Activated T-helper 2 cell treated with anti-CD3 and anti-CD28 coated beads, Interferon-gamma antibody, Interleukin-2, Interleukin-4, amounts not matched to agents 10 μg/mL and 5 μg/mL and 100 μg/mL, durations not matched to agents 14 hours and 24 hours and 36 hours (primary cell): ENCODE results near the gene PGM1. TPM values are rescaled to one million over a fixed set of nuclear protein-coding genes. Genes with fewer than 3 reads are reported as not detected.

Experiments
- DNase-seq: peaks from one replicate; pipeline ENCODE4 v3.0.0; 2021; ENCODE audit warnings: low spot score
- H3K27ac Mint-ChIP-seq: one replicate; pipeline ENCODE4 v1.8.0; 2021; ENCODE audit warnings: mixed read lengths
- H3K27me3 Mint-ChIP-seq: one replicate; pipeline ENCODE4 v1.8.0; 2021; ENCODE audit warnings: low read depth, mixed read lengths
- H3K36me3 Mint-ChIP-seq: one replicate; pipeline ENCODE4 v1.8.0; 2021; ENCODE audit warnings: low read depth, mixed read lengths
- H3K4me1 Mint-ChIP-seq: one replicate; pipeline ENCODE4 v1.8.0; 2021; ENCODE audit warnings: low read depth, mixed read lengths
- H3K4me3 Mint-ChIP-seq: one replicate; pipeline ENCODE4 v1.8.0; 2021; ENCODE audit warnings: low read depth, mild to moderate bottlenecking, moderate library complexity, mixed read lengths
- H3K9me3 Mint-ChIP-seq: one replicate; pipeline ENCODE4 v1.8.0; 2021; ENCODE audit warnings: mixed read lengths
- intact Hi-C: fragments of 100-400 bp; cut with micrococcal nuclease; formaldehyde crosslinking; loops from one replicate; pipeline ENCODE4 v1.15.1; 2023
- total RNA-seq: library from RNA; stranded (reverse); gene quantifications from 2 replicates; pipeline ENCODE4 v1.2.3, GENCODE V29; 2022

PGM1 gene
- total RNA-seq, 1 donor from 2014 or later = 61.8 TPM

GRCh38 chr1:63662841-63663240, 69.6 kb downstream of the PGM1 start:
- no peaks in the 10 kb centered on the region for H3K27me3 Mint-ChIP-seq
- no peak for DNase-seq
- H3K4me3 Mint-ChIP-seq = no peak overlapping the region
- peak overlapping the region; percentile 50 for H3K27ac Mint-ChIP-seq
- peaks cover 39% of the 10 kb centered on the region for H3K4me1 Mint-ChIP-seq
- H3K9me3 Mint-ChIP-seq = peaks cover 9% of the 10 kb centered on the region
- peaks cover 54% of the 10 kb centered on the region for H3K36me3 Mint-ChIP-seq
- intact Hi-C loops = no loop called here

GRCh38 chr1:63663301-63663700, 70.1 kb downstream of the PGM1 start:
- no peak overlapping the region for H3K4me3 Mint-ChIP-seq
- no peaks in the 10 kb centered on the region for H3K27me3 Mint-ChIP-seq
- no peak overlapping the region for H3K27ac Mint-ChIP-seq
- peaks cover 50% of the 10 kb centered on the region for H3K36me3 Mint-ChIP-seq
- H3K4me1 Mint-ChIP-seq = peaks cover 36% of the 10 kb centered on the region
- intact Hi-C loops = no loop called here
- H3K9me3 Mint-ChIP-seq = peaks cover 9% of the 10 kb centered on the region
- DNase-seq = no peak

GRCh38 chr1:63663873-63664272, 70.7 kb downstream of the PGM1 start:
- no peaks in the 10 kb centered on the region for H3K27me3 Mint-ChIP-seq
- no peak overlapping the region for H3K27ac Mint-ChIP-seq
- H3K4me1 Mint-ChIP-seq = peaks cover 33% of the 10 kb centered on the region
- intact Hi-C loops = no loop called here
- H3K4me3 Mint-ChIP-seq = no peak overlapping the region
- peaks cover 9% of the 10 kb centered on the region for H3K9me3 Mint-ChIP-seq
- peaks cover 45% of the 10 kb centered on the region for H3K36me3 Mint-ChIP-seq
- DNase-seq = no peak

- Mint-ChIP-seq H3K4me1 (peaks cover 25% of the 10 kb centered on the region), H3K27me3 (no peaks in the 10 kb centered on the region), H3K4me3 (no peak overlapping the region), H3K9me3 (peaks cover 9% of the 10 kb centered on the region), H3K27ac (no peak overlapping the region), H3K36me3 (peaks cover 36% of the 10 kb centered on the region)
- intact Hi-C loops = no loop called here
- DNase-seq = no peak
Measured at GRCh38 chr1:63664742-63665141, 71.5 kb downstream of the PGM1 start.

- H3K36me3 Mint-ChIP-seq = peaks cover 32% of the 10 kb centered on the region
Measured at GRCh38 chr1:63665410-63665809, 72.2 kb downstream of the PGM1 start.

GRCh38 chr1:63665824-63666223, 72.6 kb downstream of the PGM1 start:
- Mint-ChIP-seq H3K27me3 (no peaks in the 10 kb centered on the region), H3K4me1 (peaks cover 21% of the 10 kb centered on the region), H3K4me3 (no peak overlapping the region), H3K27ac (no peak overlapping the region), H3K9me3 (peaks cover 9% of the 10 kb centered on the region), H3K36me3 (peaks cover 32% of the 10 kb centered on the region)
- no peak for DNase-seq
- intact Hi-C loops = no loop called here

More at GRCh38 chr1:63665410-63665809, 72.2 kb downstream of the PGM1 start:
- Mint-ChIP-seq H3K9me3 (peaks cover 9% of the 10 kb centered on the region), H3K27me3 (no peaks in the 10 kb centered on the region), H3K4me1 (peaks cover 21% of the 10 kb centered on the region), H3K4me3 (no peak overlapping the region), H3K27ac (no peak overlapping the region)
- intact Hi-C loops = no loop called here
- no peak for DNase-seq

- no peak for DNase-seq
- Mint-ChIP-seq H3K4me1 (peaks cover 7% of the 10 kb centered on the region), H3K27ac (no peak overlapping the region), H3K36me3 (peaks cover 14% of the 10 kb centered on the region), H3K9me3 (peaks cover 9% of the 10 kb centered on the region), H3K4me3 (no peak overlapping the region), H3K27me3 (no peaks in the 10 kb centered on the region)
- intact Hi-C loops = no loop called here
Measured at GRCh38 chr1:63668298-63668697, 75.1 kb downstream of the PGM1 start.

- H3K36me3 Mint-ChIP-seq = peaks cover 11% of the 10 kb centered on the region
- H3K27me3 Mint-ChIP-seq = no peaks in the 10 kb centered on the region
- no peak overlapping the region for H3K27ac Mint-ChIP-seq
- H3K4me1 Mint-ChIP-seq = peaks cover 9% of the 10 kb centered on the region
- H3K9me3 Mint-ChIP-seq = peaks cover 9% of the 10 kb centered on the region
- H3K4me3 Mint-ChIP-seq = no peak overlapping the region
- intact Hi-C loops = no loop called here
- DNase-seq = no peak
Measured at GRCh38 chr1:63669151-63669961, 76.1 kb downstream of the PGM1 start.

- Mint-ChIP-seq H3K4me3 (no peak overlapping the region), H3K36me3 (peaks cover 11% of the 10 kb centered on the region), H3K27me3 (no peaks in the 10 kb centered on the region), H3K27ac (no peak overlapping the region), H3K9me3 (peaks cover 9% of the 10 kb centered on the region), H3K4me1 (peaks cover 11% of the 10 kb centered on the region)
- intact Hi-C loops = no loop called here
- no peak for DNase-seq
Measured at GRCh38 chr1:63670164-63670563, 77.0 kb downstream of the PGM1 start.

- intact Hi-C loops = no loop called here
- no peak overlapping the region for H3K4me3 Mint-ChIP-seq
- no peak for DNase-seq
- H3K27ac Mint-ChIP-seq = no peak overlapping the region
- H3K4me1 Mint-ChIP-seq = peaks cover 8% of the 10 kb centered on the region
- peaks cover 1% of the 10 kb centered on the region for H3K9me3 Mint-ChIP-seq
- H3K27me3 Mint-ChIP-seq = no peaks in the 10 kb centered on the region
- H3K36me3 Mint-ChIP-seq = peaks cover 3% of the 10 kb centered on the region
Measured at GRCh38 chr1:63671514-63671913, 78.3 kb downstream of the PGM1 start.

GRCh38 chr1:63674238-63674864, 81.1 kb downstream of the PGM1 start:
- Mint-ChIP-seq H3K27ac (no peak overlapping the region), H3K9me3 (peaks cover 3% of the 10 kb centered on the region), H3K4me3 (no peak overlapping the region), H3K4me1 (peaks cover 4% of the 10 kb centered on the region), H3K27me3 (no peaks in the 10 kb centered on the region), H3K36me3 (no peaks in the 10 kb centered on the region)
- intact Hi-C loops = no loop called here
- DNase-seq = no peak

GRCh38 chr1:63674865-63675419, 81.7 kb downstream of the PGM1 start:
- H3K4me3 Mint-ChIP-seq = no peak overlapping the region
- no peaks in the 10 kb centered on the region for H3K27me3 Mint-ChIP-seq
- no peak for DNase-seq
- no peaks in the 10 kb centered on the region for H3K36me3 Mint-ChIP-seq
- H3K9me3 Mint-ChIP-seq = peaks cover 8% of the 10 kb centered on the region
- no peak overlapping the region for H3K27ac Mint-ChIP-seq
- intact Hi-C loops = no loop called here
- H3K4me1 Mint-ChIP-seq = peaks cover 4% of the 10 kb centered on the region

- no peak for DNase-seq
- Mint-ChIP-seq H3K36me3 (no peaks in the 10 kb centered on the region), H3K27ac (no peak overlapping the region), H3K4me3 (no peak overlapping the region), H3K27me3 (no peaks in the 10 kb centered on the region), H3K4me1 (peaks cover 4% of the 10 kb centered on the region), H3K9me3 (peaks cover 9% of the 10 kb centered on the region)
- intact Hi-C loops = no loop called here
Measured at GRCh38 chr1:63675420-63675931, 82.3 kb downstream of the PGM1 start.
